ENCODE results near the gene ITIH4.

DNA sequence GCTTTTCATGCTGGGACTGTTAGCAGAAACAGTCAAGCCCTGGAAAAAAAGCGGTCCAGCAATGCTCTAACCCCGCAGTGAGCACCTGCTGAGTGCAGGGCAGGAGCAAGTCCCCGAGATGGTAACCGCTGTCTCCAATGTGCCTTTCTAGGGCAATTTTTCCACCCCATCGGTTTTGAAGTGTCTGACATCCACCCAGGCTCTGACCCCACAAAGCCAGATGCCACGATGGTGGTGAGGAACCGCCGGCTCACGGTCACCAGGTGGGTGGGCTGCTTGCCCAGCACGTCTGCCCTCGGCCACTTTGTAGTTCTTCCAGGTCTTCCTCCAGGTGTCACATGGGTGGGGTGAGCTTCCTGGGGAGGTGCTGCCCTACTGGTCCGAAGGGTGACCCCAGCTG lies 39.1 kb downstream of the ITIH4 start:
- TF ChIP-seq EZH2 (IDR thresholded peaks at IDR 0.05; ENCODE audit: borderline replicate concordance, low read length) = no peak
- TF ChIP-seq CTCF (conservative IDR thresholded peaks at IDR 0.05 in 1 of 2, IDR thresholded peaks at IDR 0.05 in 1 of 2; ENCODE audit: extremely low read depth in 1 of 2, insufficient read depth in 1 of 2, low read depth in 1 of 2, low read length in 2 of 2) = no peak
